DOHH2 (cell line): ENCODE results near the gene LANCL3.

Experiments used
- CTCF ChIP-seq: fragments of 200-600 bp; sonication (generic); IDR thresholded peaks from one replicate; pipeline ENCODE4 v1.5.1; 2014; ENCODE audit warnings: antibody characterized with exemption, mild to moderate bottlenecking, low read depth, low read length; ENCODE audit not compliant: poor library complexity, severe bottlenecking
- EZH2phosphoT487 ChIP-seq: fragments of 200-600 bp; sonication (generic); IDR thresholded peaks from 2 replicates; pipeline ENCODE4 v1.6.1; 2017; ENCODE audit warnings: borderline replicate concordance, mild to moderate bottlenecking, antibody characterized with exemption, low read length, moderate library complexity, mixed read lengths

GRCh38 chrX:37685381-37686359 lies 114.2 kb downstream of the LANCL3 start, which contains the start of gene XK:
- TF ChIP-seq CTCF (no peak), EZH2phosphoT487 (no peak)
